ENCODE measurements around the gene NDRG4. TPM values are rescaled to one million over a fixed set of nuclear protein-coding genes. Genes with fewer than 3 reads are reported as not detected.

NDRG4 gene
- total RNA-seq, 2 donors from 2014 or later = 6.0 to 33.9 TPM

GRCh38 chr16:58508671-58509251 is 8.8 kb downstream of the NDRG4 start:
- Histone ChIP-seq H3K9me3 (no peaks in the 10 kb centered on the region), H3K4me1 (peaks cover 12% of the 10 kb centered on the region), H3K4me3 (no peak overlapping the region), H3K36me3 (replicated peaks in 1 of 2; ENCODE audit: insufficient read depth in 1 of 2, low read depth in 2 of 2) (no peaks in the 10 kb centered on the region), H3K27me3 (no peaks in the 10 kb centered on the region), H3K27ac (no peak overlapping the region)
- peak in 2 of 4 donors; percentile 3 to 9 for DNase-seq
- TF ChIP-seq POLR2A (IDR thresholded peaks at IDR 0.05) (no peak), CTCF (IDR thresholded peaks at IDR 0.05) (no peak)
- no peak for ATAC-seq
- 77 to 88% methylated on average over 4 to 5 of the region's 5 CpGs for WGBS, 2 donors
- intact Hi-C loops (cut with DNase I) = no loop called here

GRCh38 chr16:58509256-58510096 is 9.5 kb downstream of the NDRG4 start:
- H3K27ac ChIP-seq = no peak overlapping the region
- H3K9me3 ChIP-seq = no peaks in the 10 kb centered on the region
- no peak overlapping the region for H3K4me3 ChIP-seq
- H3K36me3 ChIP-seq (replicated peaks in 1 of 2; ENCODE audit: insufficient read depth in 1 of 2, low read depth in 2 of 2) = no peaks in the 10 kb centered on the region
- H3K4me1 ChIP-seq = peaks cover 15% of the 10 kb centered on the region
- ATAC-seq (no peak), DNase-seq (peak in 2 of 4 donors; percentile 2 to 7)
- H3K27me3 ChIP-seq = no peaks in the 10 kb centered on the region
- intact Hi-C loops (cut with DNase I) = no loop called here
- no peak for TF ChIP-seq POLR2A (IDR thresholded peaks at IDR 0.05)
- no peak for TF ChIP-seq CTCF (IDR thresholded peaks at IDR 0.05)
- WGBS, 2 donors = 86% methylated on average over 9 of the region's 9 CpGs; no CpG with 5 or more reads in 1 of the 2 donors

GRCh38 chr16:58510097-58510775 is 10.3 kb downstream of the NDRG4 start:
- H3K27me3 ChIP-seq = no peaks in the 10 kb centered on the region
- no peaks in the 10 kb centered on the region for H3K9me3 ChIP-seq
- intact Hi-C loops (cut with DNase I) = no loop called here
- 91% methylated on average over 17 to 18 of the region's 18 CpGs for WGBS, 2 donors
- no peak overlapping the region for H3K4me3 ChIP-seq
- TF ChIP-seq CTCF (IDR thresholded peaks at IDR 0.05) (no peak), POLR2A (IDR thresholded peaks at IDR 0.05) (no peak)
- no peaks in the 10 kb centered on the region for H3K36me3 ChIP-seq (replicated peaks in 1 of 2; ENCODE audit: insufficient read depth in 1 of 2, low read depth in 2 of 2)
- H3K4me1 ChIP-seq = peaks cover 22% of the 10 kb centered on the region
- no peak overlapping the region for H3K27ac ChIP-seq
- ATAC-seq = no peak
- peak in 2 of 4 donors; percentile 5 to 9 for DNase-seq

GRCh38 chr16:58510776-58511628 is 11.1 kb downstream of the NDRG4 start:
- Histone ChIP-seq H3K36me3 (replicated peaks in 1 of 2; ENCODE audit: insufficient read depth in 1 of 2, low read depth in 2 of 2) (no peaks in the 10 kb centered on the region), H3K27me3 (no peaks in the 10 kb centered on the region), H3K4me1 (peaks cover 22% of the 10 kb centered on the region), H3K9me3 (no peaks in the 10 kb centered on the region), H3K27ac (no peak overlapping the region), H3K4me3 (no peak overlapping the region)
- no peak for TF ChIP-seq CTCF (IDR thresholded peaks at IDR 0.05)
- no peak for TF ChIP-seq POLR2A (IDR thresholded peaks at IDR 0.05)
- ATAC-seq (no peak), DNase-seq (peak in 2 of 4 donors; percentile 4 to 10)
- 76 to 83% methylated on average over 20 to 30 of the region's 30 CpGs for WGBS, 2 donors
- intact Hi-C loops (cut with DNase I) = no loop called here
